Hematopoietic multipotent progenitor cell treated with erythropoietin and hydrocortisone succinate and interleukin-3 and kit ligand, for 4 days (in vitro differentiated cells): ENCODE results near the gene ABCA12.

Source experiments
- DNase-seq: peaks from one replicate; pipeline ENCODE4 v3.0.0-alpha.2; 2015

Gene ABCA12

GRCh38 chr2:215110918-215111317 lies 27.5 kb downstream of the ABCA12 start:
- no peak for DNase-seq

- no peak for DNase-seq
Observed at GRCh38 chr2:215107216-215108056, 31.0 kb downstream of the ABCA12 start.

GRCh38 chr2:215105607-215106354 lies 32.6 kb downstream of the ABCA12 start:
- no peak for DNase-seq

- no peak for DNase-seq
Observed at GRCh38 chr2:215104226-215104625, 34.2 kb downstream of the ABCA12 start.

GRCh38 chr2:215098875-215099274 lies 39.6 kb downstream of the ABCA12 start:
- DNase-seq, result no peak

GRCh38 chr2:215084080-215084479 lies 54.3 kb downstream of the ABCA12 start:
- DNase-seq, result no peak

- DNase-seq, result no peak
Observed at GRCh38 chr2:215083146-215083545, 55.3 kb downstream of the ABCA12 start.

GRCh38 chr2:215082446-215082845 lies 56.0 kb downstream of the ABCA12 start:
- DNase-seq, result no peak

- no peak for DNase-seq
Observed at GRCh38 chr2:215080545-215080944, 57.9 kb downstream of the ABCA12 start.

- DNase-seq, result no peak
Observed at GRCh38 chr2:215071676-215072075, 66.8 kb downstream of the ABCA12 start.

- DNase-seq, result no peak
Observed at GRCh38 chr2:215068399-215068798, 70.0 kb downstream of the ABCA12 start.

GRCh38 chr2:215066124-215066523 lies 72.3 kb downstream of the ABCA12 start:
- no peak for DNase-seq

- DNase-seq, result no peak
Observed at GRCh38 chr2:215063526-215063925, 74.9 kb downstream of the ABCA12 start.

GRCh38 chr2:215060861-215061536 lies 77.4 kb downstream of the ABCA12 start:
- no peak for DNase-seq

GRCh38 chr2:215059724-215060123 lies 78.7 kb downstream of the ABCA12 start:
- DNase-seq, result no peak

- no peak for DNase-seq
Observed at GRCh38 chr2:215055891-215056290, 82.5 kb downstream of the ABCA12 start.

- no peak for DNase-seq
Observed at GRCh38 chr2:215052810-215053209, 85.6 kb downstream of the ABCA12 start.

- DNase-seq, result no peak
Observed at GRCh38 chr2:215052404-215052803, 86.0 kb downstream of the ABCA12 start.

GRCh38 chr2:215049341-215049740 lies 89.1 kb downstream of the ABCA12 start:
- DNase-seq, result no peak

- no peak for DNase-seq
Observed at GRCh38 chr2:215038421-215038820, 100.0 kb downstream of the ABCA12 start.

- DNase-seq, result no peak
Observed at GRCh38 chr2:215036314-215036713, 102.1 kb downstream of the ABCA12 start.

- DNase-seq, result no peak
Observed at GRCh38 chr2:215034154-215034553, 104.3 kb downstream of the ABCA12 start.

- no peak for DNase-seq
Observed at GRCh38 chr2:215032153-215032552, 106.3 kb downstream of the ABCA12 start.

- no peak for DNase-seq
Observed at GRCh38 chr2:215031321-215031720, 107.1 kb downstream of the ABCA12 start.
